Inferior parietal cortex (tissue), 1 donor: ENCODE data around the gene KRTAP22-2.

Experiments
- DNase-seq: peaks from one replicate; pipeline ENCODE4 v3.0.0-alpha.2; 2016; ENCODE audit errors: extremely low spot score

KRTAP22-2 gene

GRCh38 chr21:30563072-30563471, 27.1 kb downstream of the KRTAP22-2 start:
- no peak for DNase-seq

- DNase-seq: no peak
These were observed 28.2 kb downstream of the KRTAP22-2 start for GRCh38 chr21:30561957-30562356.

- no peak for DNase-seq
These were observed 28.8 kb downstream of the KRTAP22-2 start, which contains the start of gene KRTAP19-7 for GRCh38 chr21:30561264-30561895. Gene KRTAP19-7, minus strand, starts transcription at chr21:30561314. Its CDS starts 25 bp downstream, at chr21:30561289.

- DNase-seq: no peak
These were observed 35.1 kb downstream of the KRTAP22-2 start for GRCh38 chr21:30555095-30555494.

GRCh38 chr21:30552782-30553181, 37.4 kb downstream of the KRTAP22-2 start:
- no peak for DNase-seq

GRCh38 chr21:30541764-30542163, 48.4 kb downstream of the KRTAP22-2 start, which contains the start of gene KRTAP19-6:
Gene KRTAP19-6, minus strand, starts transcription at chr21:30541864. Its CDS starts 31 bp downstream, at chr21:30541833.
- DNase-seq: no peak
